HCT116 (cell line): ENCODE measurements around the gene PAX9. TPM values are rescaled to one million over a fixed set of nuclear protein-coding genes. Genes with fewer than 3 reads are reported as not detected.

ENCODE experiments used
- ATAC-seq: fragments of 200-7000 bp; cut with Tn5 transposase; 2 replicates; pipeline ENCODE4 v1.9.1; 2020; ENCODE audit warnings: mild to moderate bottlenecking, moderate library complexity
- BruUV-seq: library from RNA; stranded (reverse); fragments of 400-500 nt; replicated peaks from 2 replicates; lab custom pipeline; 2021; lab: Mats Ljungman, UMichigan
- CTCF ChIA-PET: fragments of 300-600 bp; sonication (Branson Sonifier 250); formaldehyde crosslinking; loops from one replicate; lab custom pipeline; 2021; ENCODE audit warnings: antibody characterized with exemption; lab: Charles Lee
- POLR2A ChIA-PET: fragments of 300-600, 350-600 bp; sonication (Branson Sonifier 250); formaldehyde crosslinking; loops from one replicate; lab custom pipeline; 2021; ENCODE audit warnings: antibody characterized with exemption; lab: Charles Lee
- RAD21 ChIA-PET, 2 experiments: fragments of 300-600 bp; sonication (Branson Sonifier 250); formaldehyde crosslinking; loops; one replicate each; lab custom pipeline; 2023; ENCODE audit warnings: low total read pairs in 2 of 2; ENCODE audit not compliant: uncharacterized antibody in 2 of 2, unreplicated experiment in 2 of 2, low non-redundant PET in 1 of 2; lab: Charles Lee
- DNase-seq: peaks from one replicate; pipeline ENCODE4 v3.0.0-alpha.2; 2010; ENCODE audit warnings: low read depth, low spot score
- H2AFZ ChIP-seq: fragments of 200-600 bp; shearing (Covaris generic), sonication (generic); 2 replicates; pipeline ENCODE4 v1.6.1; 2017; ENCODE audit warnings: low read depth, mixed run types, mixed read lengths, antibody characterized with exemption, low read length; ENCODE audit not compliant: poor library complexity, severe bottlenecking
- H3K27ac ChIP-seq: 2 replicates; pipeline ENCODE4 v1.5.1; 2012; ENCODE audit warnings: low read depth, low read length
- H3K27me3 ChIP-seq: fragments of 200-600 bp; sonication (generic); 2 replicates; pipeline ENCODE4 v1.6.1; 2016; ENCODE audit warnings: mixed run types, low read length, mixed read lengths; ENCODE audit not compliant: insufficient read depth
- H3K36me3 ChIP-seq, 2 experiments: fragments of 200-500 bp in 1 of 2; fragments of 200-600 bp in 1 of 2; sonication (Bioruptor generic) in 1 of 2; sonication (generic) in 1 of 2; 2 replicates each; pipeline versions ENCODE4 v1.5.1 to v1.6.1; 2014 to 2016; ENCODE audit warnings: low read length in 2 of 2, inconsistent platforms in 1 of 2, mixed read lengths in 1 of 2, mixed run types in 1 of 2; ENCODE audit not compliant: insufficient read depth in 2 of 2, control insufficient read depth in 1 of 2
- H3K4me1 ChIP-seq, 2 experiments: fragments of 200-600 bp in 1 of 2; sonication (generic) in 1 of 2; 2 replicates each; pipeline versions ENCODE4 v1.5.1 to v1.6.1; 2012 to 2017; ENCODE audit warnings: low read length in 2 of 2, inconsistent platforms in 1 of 2, mild to moderate bottlenecking in 1 of 2, mixed read lengths in 1 of 2, mixed run types in 1 of 2, moderate library complexity in 1 of 2; ENCODE audit not compliant: insufficient read depth in 2 of 2, control insufficient read depth in 1 of 2
- H3K4me2 ChIP-seq: fragments of 200-600 bp; sonication (generic); 2 replicates; pipeline ENCODE4 v1.6.1; 2017; ENCODE audit warnings: mixed run types, low read length, mixed read lengths
- H3K4me3 ChIP-seq, 2 experiments: fragments of 200-600 bp in 1 of 2; sonication (generic) in 1 of 2; replicated peaks in 1 of 2; 2 replicates each; pipeline ENCODE4 v1.5.1; 2011 to 2016; ENCODE audit warnings: low read length in 2 of 2, control low read depth in 1 of 2, low read depth in 1 of 2, mild to moderate bottlenecking in 1 of 2, mixed read lengths in 1 of 2, mixed run types in 1 of 2
- H3K79me2 ChIP-seq: fragments of 200-600 bp; sonication (generic); 2 replicates; pipeline ENCODE4 v1.6.1; 2017; ENCODE audit warnings: mild to moderate bottlenecking, mixed run types, low read length, moderate library complexity, mixed read lengths; ENCODE audit not compliant: insufficient read depth
- H3K9ac ChIP-seq: fragments of 200-600 bp; sonication (generic); 2 replicates; pipeline ENCODE4 v1.6.1; 2016; ENCODE audit warnings: low read length, mixed read lengths
- H3K9me2 ChIP-seq: fragments of 200-600 bp; sonication (generic), shearing (Covaris generic); 2 replicates; pipeline ENCODE4 v1.6.1; 2017; ENCODE audit warnings: mixed run types, mild to moderate bottlenecking, moderate library complexity; ENCODE audit not compliant: insufficient read depth
- H3K9me3 ChIP-seq, 2 experiments: fragments of 200-500 bp in 1 of 2; fragments of 200-600 bp in 1 of 2; sonication (Bioruptor generic) in 1 of 2; sonication (generic) in 1 of 2; 2 replicates each; pipeline ENCODE4 v1.6.1; 2014 to 2017; ENCODE audit warnings: low read length in 2 of 2, mixed read lengths in 2 of 2, inconsistent platforms in 1 of 2, low read depth in 1 of 2, mild to moderate bottlenecking in 1 of 2, mixed run types in 1 of 2, moderate library complexity in 1 of 2; ENCODE audit not compliant: control insufficient read depth in 1 of 2, insufficient read depth in 1 of 2
- H4K20me1 ChIP-seq: fragments of 200-600 bp; sonication (generic), shearing (Covaris generic); 2 replicates; pipeline ENCODE4 v1.6.1; 2017; ENCODE audit warnings: mixed run types, mild to moderate bottlenecking, moderate library complexity; ENCODE audit not compliant: insufficient read depth
- ATF3 ChIP-seq: IDR thresholded peaks from 2 replicates; pipeline ENCODE4 v1.6.1; 2012
- EGR1 ChIP-seq: IDR thresholded peaks from 2 replicates; pipeline ENCODE4 v1.6.1; 2012; ENCODE audit warnings: low read depth
- POLR2A ChIP-seq: IDR thresholded peaks from 2 replicates; pipeline ENCODE4 v1.7.0; 2011; ENCODE audit warnings: borderline replicate concordance; ENCODE audit not compliant: insufficient read depth, insufficient read length; ENCODE audit errors: extremely low read depth
- SRF ChIP-seq: IDR thresholded peaks from 2 replicates; pipeline ENCODE4 v1.6.1; 2012; ENCODE audit warnings: low read depth
- TCF7L2 ChIP-seq: IDR thresholded peaks from 2 replicates; pipeline ENCODE4 v1.7.0; 2011; ENCODE audit warnings: borderline replicate concordance, inconsistent platforms; ENCODE audit not compliant: insufficient read depth, insufficient read length; ENCODE audit errors: extremely low read depth
- YY1 ChIP-seq: IDR thresholded peaks from 2 replicates; pipeline ENCODE4 v1.6.1; 2011; ENCODE audit warnings: low read length, low read depth, moderate library complexity, mild to moderate bottlenecking; ENCODE audit not compliant: insufficient replicate concordance; ENCODE audit errors: extremely low read depth
- ZFX ChIP-seq: fragments of 450-650 bp; IDR thresholded peaks from 2 replicates; pipeline ENCODE4 v1.6.1; 2017
- intact Hi-C: fragments of 100-400 bp; cut with micrococcal nuclease; formaldehyde crosslinking; loops from 2 replicates; pipeline ENCODE4 v1.10.0; 2022
- total RNA-seq: library from RNA; stranded (reverse); gene quantifications from one replicate; pipeline ENCODE4 v1.2.1, GENCODE V29; 2021; ENCODE audit not compliant: unreplicated experiment

The PAX9 gene
- total RNA-seq, 1 experiment from 2014 or later: 5.2 TPM

GRCh38 chr14:36663404-36664321 lies 2.0 kb downstream of the PAX9 start:
- no peak overlapping the region for H2AFZ ChIP-seq
- no peaks in the 10 kb centered on the region for H3K79me2 ChIP-seq
- POLR2A ChIA-PET: no interaction called here
- CTCF ChIA-PET: no interaction called here
- intact Hi-C loops: no loop called here
- H3K4me1 ChIP-seq: peaks cover 4 to 10% of the 10 kb centered on the region in 2 experiments; a peak in 1 of 4 replicates
- TF ChIP-seq POLR2A (no peak), TCF7L2 (no peak), EGR1 (no peak), ZFX (no peak), YY1 (no peak), ATF3 (no peak), SRF (no peak)
- no peak overlapping the region for H3K4me2 ChIP-seq
- no peak overlapping the region for H3K9ac ChIP-seq
- RAD21 ChIA-PET: no interaction called here
- H3K27me3 ChIP-seq: no peaks in the 10 kb centered on the region
- H3K9me2 ChIP-seq: no peaks in the 10 kb centered on the region
- DNase-seq (no peak), ATAC-seq (no peak)
- H3K36me3 ChIP-seq: peaks cover 0 to 3% of the 10 kb centered on the region in 2 experiments; a peak in 2 of 4 replicates
- no TSS peak for BruUV-seq
- H4K20me1 ChIP-seq: no peaks in the 10 kb centered on the region
- H3K9me3 ChIP-seq: no peaks in the 10 kb centered on the region
- no peak overlapping the region for H3K4me3 ChIP-seq
- no peak overlapping the region for H3K27ac ChIP-seq
